ENCODE measurements around the gene PRKCE.

DNA sequence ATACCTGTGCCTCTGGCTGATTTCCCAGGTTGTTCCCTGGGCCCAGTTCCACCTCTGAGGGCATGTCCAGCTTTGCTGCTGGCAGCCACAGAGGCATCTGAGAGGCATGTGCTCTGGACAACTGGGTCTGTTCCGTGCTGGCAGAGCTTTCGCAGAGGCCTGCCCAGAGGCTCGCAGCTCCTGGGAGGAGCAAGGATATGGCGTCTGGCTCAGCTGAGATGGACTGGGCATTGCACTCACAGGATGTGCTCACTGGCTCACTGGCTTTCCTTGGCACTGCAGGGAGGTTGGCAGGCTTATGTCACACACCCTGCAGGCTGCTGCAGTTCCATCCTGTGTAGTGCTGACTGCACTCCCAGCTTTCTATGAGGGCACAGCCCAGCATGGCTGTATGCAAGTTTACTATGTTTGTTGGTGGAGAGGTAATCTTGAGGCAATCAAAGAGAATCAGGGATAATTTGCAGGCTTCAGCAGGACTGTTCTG lies 172.3 kb downstream of the PRKCE start:
- TF ChIP-seq POLR2AphosphoS5 (IDR thresholded peaks at IDR 0.05; ENCODE audit: borderline replicate concordance, low read depth, low read length) (no peak), EZH2 (IDR thresholded peaks at IDR 0.05) (no peak)
